HG03135 (cell line): ENCODE results near the gene RFTN1.

Source experiments
- ATAC-seq: cut with Tn5 transposase; IDR thresholded peaks from one replicate; pipeline ENCODE4 v1.9.1; 2021; ENCODE audit warnings: mild to moderate bottlenecking, moderate library complexity; ENCODE audit not compliant: unreplicated experiment

Gene RFTN1

DNA sequence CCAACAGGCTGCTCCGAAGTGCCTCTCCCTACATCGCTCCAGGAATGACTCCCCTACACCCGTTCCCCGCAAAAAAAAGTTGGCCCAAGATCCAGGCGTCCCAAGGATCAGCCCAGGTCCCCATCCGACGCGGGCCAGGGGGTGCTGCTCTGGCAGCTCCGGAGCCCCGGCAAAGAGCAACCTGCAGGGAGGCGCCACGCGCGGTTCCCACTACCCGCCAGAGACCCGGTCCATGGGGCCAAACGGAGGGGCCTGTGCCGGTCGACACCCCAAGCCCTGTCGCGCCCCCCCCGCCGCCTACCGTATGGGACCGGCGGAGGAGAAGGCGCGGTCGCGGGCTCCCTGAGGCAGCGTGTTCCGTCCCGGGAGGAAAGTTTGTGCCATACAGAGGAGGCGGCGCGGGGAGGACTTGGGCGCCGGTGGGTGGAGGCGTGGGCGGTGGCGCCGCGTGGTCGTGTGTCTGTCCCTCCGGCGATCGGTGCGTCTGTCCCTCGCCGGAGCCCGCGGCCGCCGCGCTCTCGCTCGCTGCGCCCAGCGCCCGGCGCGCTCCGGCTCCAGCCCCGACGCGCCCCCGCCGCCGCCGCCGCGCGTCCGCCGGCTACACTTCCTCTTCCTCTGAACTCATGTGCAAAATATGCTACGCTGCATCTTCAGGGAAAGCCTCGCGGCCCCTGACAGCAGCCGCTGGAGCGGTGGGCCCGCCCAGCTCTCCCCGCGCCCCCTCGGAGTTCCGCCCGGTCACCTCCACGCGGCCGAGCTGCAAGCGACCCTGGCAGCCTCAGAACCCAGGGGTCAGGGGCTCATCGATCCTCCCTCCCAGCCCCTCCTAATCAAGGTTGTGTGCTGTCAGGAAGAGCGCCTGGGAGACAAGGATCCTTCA lies at the start of gene RFTN1:
RFTN1 (minus strand) TSS at position 559 of the 880 bp plus-strand sequence. CDS start 19,830 bp downstream, outside the sequence.
- peak; percentile 13 for ATAC-seq

GRCh38 chr3:16559653-16560365 lies 46.3 kb upstream of the RFTN1 start:
- no peak for ATAC-seq

- no peak for ATAC-seq
These were observed 40.6 kb upstream of the RFTN1 start for GRCh38 chr3:16554126-16554525.

DNA sequence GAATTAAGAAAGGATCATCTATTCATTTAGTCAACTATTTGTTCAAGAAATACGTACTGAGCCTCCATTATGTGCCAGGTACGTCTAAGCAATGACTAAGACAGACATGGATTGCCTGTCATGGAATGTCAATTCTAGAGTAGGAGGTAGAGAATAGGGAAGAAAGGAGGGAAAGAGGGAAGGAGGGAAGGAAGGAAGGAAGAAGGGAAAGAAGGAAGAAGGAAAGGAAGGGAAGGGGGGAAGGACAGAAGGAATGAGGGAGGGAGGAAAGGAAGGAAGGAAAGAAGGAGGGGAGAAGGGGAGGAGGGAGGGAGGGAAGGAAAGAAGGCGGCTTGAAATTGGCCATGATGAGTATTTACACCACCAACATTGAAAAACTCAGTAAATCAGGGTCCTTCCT lies 39.3 kb upstream of the RFTN1 start:
- ATAC-seq: no peak

GRCh38 chr3:16551342-16551976 lies 38.0 kb upstream of the RFTN1 start:
- ATAC-seq: no peak

DNA sequence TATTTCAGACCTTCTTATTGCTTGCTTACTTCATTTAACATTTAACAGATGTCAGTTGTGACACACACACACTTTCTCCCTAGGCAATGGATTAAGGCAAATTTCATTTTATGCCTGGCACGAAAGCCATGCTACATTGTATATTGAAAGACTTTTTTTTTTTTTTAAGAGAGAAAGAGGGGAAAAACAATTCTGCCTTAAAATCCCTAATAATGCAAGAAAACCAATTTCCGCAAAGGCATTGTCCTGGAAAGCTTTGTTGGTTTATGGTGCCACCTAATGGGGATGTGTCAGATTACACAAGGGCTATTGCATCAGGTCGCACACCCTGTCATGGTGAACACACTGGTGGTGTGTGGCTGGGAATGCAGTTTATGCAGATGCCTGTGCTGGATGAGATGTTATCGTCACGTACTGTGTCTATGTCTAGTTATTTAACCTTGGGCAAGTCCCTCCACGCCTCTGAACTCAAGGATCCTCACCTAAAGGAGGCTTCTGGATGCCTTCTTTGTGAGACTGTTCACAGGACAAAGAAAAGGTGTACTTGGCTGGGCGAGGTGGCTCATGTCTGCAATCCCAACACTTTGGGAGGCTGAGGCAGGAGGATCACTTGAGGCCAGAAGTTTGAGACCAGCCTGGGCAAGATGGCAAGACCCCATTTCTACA lies 37.3 kb upstream of the RFTN1 start:
- peak; percentile 83 for ATAC-seq

DNA sequence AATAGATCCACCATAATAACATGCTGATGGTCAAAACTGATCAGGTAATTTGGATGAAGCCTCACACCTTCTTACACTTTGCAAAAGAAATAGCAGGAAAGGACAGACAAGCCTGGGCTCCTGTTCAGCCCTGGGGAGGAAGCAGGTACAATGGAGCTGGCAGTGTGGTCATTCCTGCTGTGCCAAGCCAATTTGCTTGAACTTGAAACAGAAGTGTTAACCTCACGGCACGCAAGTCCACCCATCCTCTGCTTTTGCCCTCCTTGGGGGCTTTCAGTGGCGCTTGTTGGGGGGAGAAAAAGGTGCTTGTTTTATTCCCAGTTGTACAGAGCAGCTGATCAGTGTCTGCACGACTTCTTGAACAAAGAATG lies 36.8 kb upstream of the RFTN1 start:
- ATAC-seq: no peak

DNA sequence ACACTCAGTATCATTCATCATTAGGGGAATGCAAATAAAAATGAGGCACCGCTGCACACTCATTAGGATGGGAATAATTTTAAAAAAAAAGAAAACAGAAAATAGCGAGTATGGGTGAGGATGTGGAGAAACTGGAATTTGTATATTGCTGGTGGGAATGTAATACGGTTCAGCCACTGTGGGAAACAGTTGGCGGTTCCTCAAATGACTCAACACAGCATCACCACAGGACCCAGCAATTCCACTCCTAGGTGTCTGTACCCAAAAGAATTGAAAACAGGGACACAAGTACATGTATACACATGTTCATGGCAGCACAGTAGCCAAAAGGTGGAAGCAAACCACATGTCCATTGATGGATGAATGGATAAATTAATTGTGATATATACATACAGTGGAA lies 35.2 kb upstream of the RFTN1 start:
- no peak for ATAC-seq

- ATAC-seq: no peak
These were observed 34.3 kb upstream of the RFTN1 start for GRCh38 chr3:16547561-16548357.

DNA sequence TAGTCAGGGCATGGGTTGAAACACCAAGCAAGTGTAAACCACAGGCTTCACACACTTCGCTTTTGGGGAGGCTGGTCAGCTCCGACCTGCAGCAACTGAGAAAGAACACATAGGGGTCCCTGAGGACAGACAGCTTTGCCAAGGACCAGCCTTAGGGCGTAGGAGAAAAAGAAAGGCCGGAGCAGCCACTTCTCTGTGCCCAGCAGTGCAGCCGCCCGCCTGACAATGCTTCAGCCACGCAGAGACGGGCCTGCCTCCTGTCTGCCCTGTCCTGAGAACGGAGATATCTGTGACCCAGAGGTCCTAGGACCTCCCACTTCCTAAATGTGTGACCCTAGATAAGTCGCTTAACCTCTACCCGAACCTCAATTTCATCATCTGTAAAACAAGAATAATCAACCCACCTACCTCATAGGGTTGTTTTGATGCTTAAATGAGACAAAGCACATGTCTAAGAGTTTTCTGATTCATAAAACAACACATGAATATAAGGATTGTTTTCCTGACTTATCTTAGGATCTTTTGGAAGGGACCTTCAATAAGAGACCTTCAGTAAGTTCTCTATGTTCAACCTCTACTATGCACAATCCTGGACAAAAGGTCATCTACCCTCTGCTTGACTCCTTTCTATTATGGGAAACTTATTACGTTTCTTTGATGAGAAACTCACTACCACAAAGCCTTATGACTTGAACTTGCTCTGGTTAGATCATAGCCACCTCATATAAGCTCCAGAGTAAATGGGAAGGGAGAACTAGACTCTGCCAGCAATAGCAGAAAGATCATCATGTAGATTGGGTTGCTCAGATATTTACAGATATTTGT lies 32.9 kb upstream of the RFTN1 start:
- no peak for ATAC-seq

- ATAC-seq: no peak
These were observed 32.1 kb upstream of the RFTN1 start for GRCh38 chr3:16545413-16546185.

GRCh38 chr3:16543242-16543864 lies 29.9 kb upstream of the RFTN1 start:
- no peak for ATAC-seq

- ATAC-seq: no peak
These were observed 25.0 kb upstream of the RFTN1 start for GRCh38 chr3:16538507-16538906.

- ATAC-seq: no peak
These were observed 23.5 kb upstream of the RFTN1 start for GRCh38 chr3:16536996-16537395.

- ATAC-seq: no peak
These were observed 22.8 kb upstream of the RFTN1 start for GRCh38 chr3:16536344-16536663.

DNA sequence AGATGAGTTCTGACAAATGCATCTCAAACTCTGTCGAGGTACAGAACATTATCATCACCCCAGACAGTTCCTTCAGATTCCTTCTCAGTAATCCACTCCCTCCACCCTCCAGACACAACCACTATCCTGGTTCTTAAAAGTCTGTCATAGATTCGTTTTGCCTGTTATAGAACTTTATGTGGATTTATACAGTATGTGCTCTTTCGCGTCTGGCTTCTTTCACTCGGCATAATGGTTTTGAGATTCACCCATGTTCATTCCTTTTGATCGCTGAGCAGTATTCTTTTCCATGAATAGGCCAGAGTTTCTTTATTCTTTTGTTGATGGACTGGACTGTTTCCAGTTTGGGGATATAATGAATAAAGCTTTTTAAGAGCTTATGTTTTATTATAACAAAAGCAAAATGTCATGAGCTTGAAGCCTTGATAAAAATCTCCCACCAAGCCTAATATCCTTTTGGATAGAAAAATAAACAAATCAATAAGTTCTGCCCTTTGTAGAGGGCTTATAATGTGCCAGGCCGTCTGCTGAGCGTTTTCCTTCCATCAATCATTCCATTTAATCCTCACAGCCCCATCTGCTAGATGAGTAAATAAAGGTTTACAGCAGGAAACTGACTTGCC lies 21.3 kb upstream of the RFTN1 start:
- ATAC-seq: no peak

- ATAC-seq: no peak
These were observed 20.6 kb upstream of the RFTN1 start for GRCh38 chr3:16533928-16534574.

DNA sequence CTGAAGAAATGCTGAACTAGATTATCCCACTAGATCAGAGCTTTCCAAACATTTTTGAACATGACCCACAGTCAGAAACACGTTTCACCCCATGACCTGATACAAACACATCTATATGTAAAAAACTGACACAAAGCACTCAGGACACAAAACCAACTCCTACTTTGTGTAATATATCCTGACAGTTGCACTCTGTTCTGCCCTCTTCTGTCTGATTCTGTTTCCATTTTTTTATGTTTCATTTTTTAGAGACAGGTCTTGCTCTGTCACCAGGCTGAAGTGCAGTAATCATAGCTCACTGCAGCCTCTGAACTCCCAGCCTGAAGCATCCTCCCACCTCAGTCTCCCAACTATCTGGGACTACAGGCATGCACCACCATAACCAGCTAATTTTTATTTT lies 15.8 kb upstream of the RFTN1 start:
- ATAC-seq: no peak
